AML-193 (cell line): Measurements from ENCODE around the gene PLCXD1.
"Not testable (repeated sequence)": the region's sequence is repeated elsewhere in the genome, so short reads cannot be mapped to it uniquely, and the experiment has no call there.

ENCODE experiments used
- DNase-seq, 2 experiments: peaks; one replicate each; lab custom pipeline; 2025; lab: John Stamatoyannopoulos, UW

Gene PLCXD1

GRCh38 chrX:281166-281999 lies at the start of gene PLCXD1:
PLCXD1 (plus strand) TSS chrX:281381; CDS start chrX:284188, 2,807 bp downstream.
- DNase-seq = no peak

DNA sequence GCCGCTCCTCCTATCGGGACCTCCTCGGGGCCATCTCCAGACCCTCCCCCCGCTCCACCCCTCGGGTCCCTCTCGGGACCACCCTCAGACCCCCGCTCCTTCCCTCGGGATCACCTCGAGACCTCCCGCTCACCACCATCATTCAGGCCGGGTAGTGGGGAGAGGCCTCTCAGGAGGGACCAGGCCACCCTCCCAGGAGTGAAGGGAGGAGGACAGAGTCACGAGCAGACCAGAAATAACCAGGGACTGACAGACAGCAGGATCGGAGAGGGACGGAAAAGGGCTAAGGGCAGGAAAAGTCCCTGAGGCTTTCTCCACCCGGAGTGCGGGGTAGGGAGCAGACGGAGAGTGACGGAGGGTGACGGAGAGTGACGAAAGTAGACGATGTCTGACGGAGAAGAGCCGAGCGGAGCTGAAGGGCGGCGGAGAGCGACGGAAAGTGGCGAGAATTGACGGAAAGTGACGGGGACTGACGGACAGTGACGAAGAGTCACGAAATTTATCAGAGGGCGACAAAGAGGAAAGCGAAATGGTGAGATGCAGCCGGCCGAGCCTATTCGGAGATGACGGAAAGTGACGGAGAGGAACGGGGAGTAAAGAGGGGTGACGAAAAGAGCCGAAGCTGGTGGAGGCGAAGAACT lies 49.4 kb upstream of the PLCXD1 start:
- DNase-seq = not testable (repeated sequence)

GRCh38 chrX:232278-232655 lies 48.9 kb upstream of the PLCXD1 start:
- not testable (repeated sequence) for DNase-seq

DNA sequence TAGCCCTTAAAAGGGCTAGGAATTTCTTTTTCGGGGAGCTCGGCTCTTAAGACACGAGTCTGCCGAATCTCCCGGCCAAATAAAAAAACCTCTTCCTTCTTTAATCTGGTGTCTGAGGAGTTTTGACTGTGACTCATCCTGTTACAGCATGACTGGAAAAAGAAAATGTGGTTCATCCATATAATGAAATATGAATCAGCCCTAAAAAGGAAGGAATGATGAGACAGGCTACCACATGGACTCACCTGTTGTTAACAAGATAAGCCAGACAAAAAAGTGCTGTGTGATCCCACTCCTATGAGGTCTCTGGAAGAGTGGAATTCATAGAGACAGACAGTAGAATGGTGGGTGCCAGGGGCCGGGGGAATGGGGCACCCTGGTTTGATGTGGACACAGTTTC lies 45.0 kb upstream of the PLCXD1 start:
- not testable (repeated sequence) for DNase-seq

- no peak for DNase-seq
Observed at GRCh38 chrX:250965-251364, 30.2 kb upstream of the PLCXD1 start.

DNA sequence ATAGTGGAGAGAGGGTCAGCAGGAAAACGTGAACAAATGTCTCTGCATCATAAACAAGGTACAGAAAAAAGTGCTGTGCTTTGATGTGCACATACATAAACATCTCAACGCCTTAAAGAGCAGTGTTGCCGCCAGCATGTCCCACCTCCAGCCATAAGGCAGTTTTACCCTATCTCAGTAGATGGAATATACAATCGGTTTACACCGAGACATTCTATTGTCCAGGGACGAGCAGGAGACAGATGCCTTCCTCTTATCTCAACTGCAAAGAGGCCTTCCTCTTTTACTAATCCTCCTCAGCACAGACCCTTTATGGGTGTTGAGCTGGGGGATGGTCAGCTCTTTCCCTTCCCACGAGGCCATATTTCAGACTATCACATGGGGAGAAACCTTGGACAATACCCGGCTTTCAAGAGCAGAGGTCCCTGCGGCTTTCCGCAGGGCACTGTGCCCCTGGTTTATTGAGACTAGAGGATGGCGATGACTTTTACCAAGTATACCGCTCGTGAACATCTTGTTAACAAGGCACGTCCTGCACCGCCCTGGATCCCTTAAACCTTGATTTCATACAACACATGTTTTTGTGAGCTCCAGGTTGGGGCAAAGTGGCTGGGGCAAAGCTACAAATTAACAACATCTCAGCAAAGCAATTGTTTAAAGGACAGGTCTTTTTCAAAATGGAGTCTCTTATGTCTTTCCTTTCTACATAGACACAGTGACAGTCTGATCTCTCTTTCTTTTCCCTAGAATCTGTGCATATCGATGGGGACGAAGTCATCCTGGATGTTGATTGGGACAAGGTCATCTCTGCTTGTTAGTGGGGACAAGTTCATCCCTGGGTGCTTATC lies 29.6 kb upstream of the PLCXD1 start:
- not testable (repeated sequence) for DNase-seq

DNA sequence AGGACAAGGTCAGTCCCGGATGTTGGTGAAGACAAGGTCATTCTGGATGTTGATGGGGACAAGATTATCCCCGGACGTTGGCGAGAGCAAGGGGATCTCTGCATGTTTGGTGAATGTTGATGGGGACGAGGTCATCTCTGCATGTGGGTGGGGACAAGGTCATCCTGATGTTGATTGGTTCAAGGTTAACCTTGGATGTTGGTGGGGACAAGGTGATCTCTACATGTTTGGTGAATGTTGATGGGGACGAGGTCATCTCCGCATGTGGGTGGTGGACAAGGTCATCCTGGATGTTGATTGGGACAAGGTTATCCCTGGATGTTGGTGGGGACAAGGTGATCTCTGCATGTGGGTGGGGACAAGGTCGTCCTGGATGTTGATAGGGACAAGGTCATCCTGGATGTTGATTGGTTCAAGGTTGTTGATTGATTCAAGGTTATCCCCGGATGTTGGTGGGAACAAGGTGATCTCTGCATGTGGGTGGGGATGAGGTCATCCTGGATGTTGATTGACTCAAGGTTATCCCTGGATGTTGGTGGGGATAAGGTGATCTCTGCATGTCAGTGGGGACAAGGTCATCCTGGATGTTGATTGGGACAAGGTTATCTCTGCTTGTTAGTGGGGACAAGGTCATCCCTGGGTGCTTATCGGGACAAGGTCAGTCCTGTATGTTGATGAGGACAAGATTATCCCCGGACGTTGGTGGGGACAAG lies 28.8 kb upstream of the PLCXD1 start:
- no peak for DNase-seq

- DNase-seq = no peak
Observed at GRCh38 chrX:252957-253291, 28.3 kb upstream of the PLCXD1 start.

GRCh38 chrX:253451-254297 lies 27.5 kb upstream of the PLCXD1 start:
- no peak for DNase-seq

DNA sequence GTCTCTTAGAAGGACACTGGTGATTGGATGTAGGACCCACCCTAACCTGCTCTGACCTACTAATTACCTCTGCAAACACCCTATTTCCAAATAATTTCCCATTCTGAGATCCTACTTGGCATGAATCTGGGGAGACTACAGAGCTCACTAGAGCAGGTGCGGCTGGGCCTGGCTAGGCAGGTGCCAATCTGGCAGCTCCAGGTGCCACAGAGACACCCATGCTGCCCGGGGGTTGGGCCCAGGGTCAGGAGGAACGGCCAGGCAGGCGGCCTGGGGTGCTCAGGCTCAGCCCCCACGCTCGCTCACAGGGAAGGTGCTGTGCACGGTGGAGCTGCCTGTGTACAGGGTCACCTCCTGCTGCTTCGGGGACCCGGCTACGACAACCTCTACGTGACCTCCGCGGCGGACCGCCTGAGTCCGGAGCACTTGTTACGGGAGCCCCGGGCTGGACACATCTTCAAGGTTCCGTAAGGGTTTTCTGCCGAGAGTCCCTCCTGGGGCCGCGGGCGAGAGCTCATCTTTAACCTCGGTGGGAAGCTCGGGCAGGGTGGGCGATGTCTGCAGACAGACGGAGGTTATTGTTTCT lies 26.5 kb upstream of the PLCXD1 start:
- DNase-seq = no peak

- no peak for DNase-seq
Observed at GRCh38 chrX:255923-256331, 25.3 kb upstream of the PLCXD1 start.

GRCh38 chrX:257054-257453 lies 24.1 kb upstream of the PLCXD1 start:
- not testable (repeated sequence) for DNase-seq

- DNase-seq = no peak
Observed at GRCh38 chrX:257681-258289, 23.4 kb upstream of the PLCXD1 start.

DNA sequence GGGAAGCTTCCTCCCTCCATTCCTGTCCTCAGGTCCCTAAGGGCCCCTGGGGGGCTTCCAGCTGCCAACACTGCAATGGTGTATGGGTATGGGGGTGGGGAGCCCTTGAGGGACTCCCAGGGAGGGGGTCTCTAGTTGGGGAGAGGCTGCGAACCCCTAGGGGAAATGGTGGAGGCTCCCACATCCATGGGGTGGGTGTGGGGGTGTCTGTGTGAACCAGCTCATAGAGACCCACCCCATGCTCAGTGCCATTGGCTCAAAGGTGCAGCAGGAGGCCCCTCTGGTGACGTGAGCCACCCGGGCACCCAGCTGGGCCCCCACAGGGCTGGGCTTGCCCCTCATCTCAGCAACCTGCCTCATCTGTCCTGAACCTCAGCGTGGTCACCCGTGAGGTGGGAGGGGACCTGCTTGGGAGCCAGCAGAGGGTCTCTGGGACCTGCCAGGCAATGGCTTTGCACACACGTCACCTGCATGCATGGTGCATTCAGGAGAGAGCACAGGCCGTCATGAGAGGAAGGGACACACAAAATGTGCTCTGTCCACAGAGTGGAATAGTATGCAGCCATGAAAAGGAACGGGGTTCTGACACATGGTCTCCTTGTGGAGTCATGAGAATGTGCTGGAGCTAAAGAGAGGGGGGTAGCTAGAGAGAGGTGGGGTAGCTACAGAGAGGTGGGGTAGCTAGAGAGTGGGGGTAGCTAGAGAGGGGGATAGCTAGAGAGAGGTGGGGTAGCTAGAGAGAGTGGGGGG lies 22.7 kb upstream of the PLCXD1 start:
- DNase-seq = no peak

GRCh38 chrX:259692-260355 lies 21.4 kb upstream of the PLCXD1 start:
- DNase-seq = no peak

GRCh38 chrX:261167-261918 lies 19.8 kb upstream of the PLCXD1 start:
- DNase-seq = no peak

DNA sequence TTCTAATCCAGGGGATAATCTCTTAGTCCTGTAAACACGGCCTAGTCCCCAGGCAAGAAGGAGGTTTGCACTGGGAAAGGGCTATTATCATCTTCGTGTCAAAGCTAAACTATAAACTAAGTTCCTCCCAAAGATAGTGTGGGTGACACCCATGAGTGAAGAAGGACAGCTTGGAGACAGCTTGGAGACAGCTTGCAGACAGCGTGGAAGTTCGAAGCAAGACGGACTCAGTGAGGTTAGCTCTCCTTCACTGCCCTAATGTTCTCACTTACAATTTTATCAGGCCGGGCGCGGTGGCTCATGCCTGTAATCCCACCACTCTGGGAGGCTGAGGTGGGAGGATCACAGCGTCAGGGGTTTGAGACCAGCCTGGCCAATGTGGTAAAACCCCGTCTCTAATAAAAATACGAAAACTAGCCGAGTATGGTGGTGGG lies 19.2 kb upstream of the PLCXD1 start:
- DNase-seq = no peak

DNA sequence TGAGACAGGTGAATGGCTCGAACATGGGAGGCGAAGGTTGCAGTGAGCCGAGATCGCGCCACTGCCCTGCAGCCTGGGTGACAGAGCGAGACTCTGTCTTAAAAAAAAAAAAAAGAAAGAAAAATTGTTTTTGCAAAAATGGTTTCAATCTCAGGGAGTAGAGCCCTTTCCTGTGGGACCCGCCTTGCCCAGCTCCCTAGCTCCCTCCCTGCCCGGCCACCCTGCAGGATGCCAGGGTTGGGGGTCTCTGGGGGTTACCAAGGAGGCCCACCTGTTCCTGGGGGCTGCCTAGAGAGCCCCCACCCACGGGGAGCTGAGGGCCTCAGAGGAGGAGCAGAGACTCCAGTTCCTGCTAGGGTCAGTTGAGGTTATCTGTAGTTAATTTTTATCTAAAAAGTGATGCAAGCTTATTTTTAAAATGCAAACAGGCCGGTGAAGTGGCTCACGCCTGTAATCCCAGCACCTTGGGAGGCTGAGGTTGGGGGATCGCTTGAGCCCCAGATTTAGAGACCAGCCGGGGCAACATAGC lies 18.7 kb upstream of the PLCXD1 start:
- no peak for DNase-seq
